ENCODE data around the gene CCND2.

GRCh38 chr12:4307593-4308333 lies 34.2 kb downstream of the CCND2 start:
- TF ChIP-seq ESRRA (CRISPR knock-in tag; IDR thresholded peaks at IDR 0.05; ENCODE audit: borderline replicate concordance) (no peak), FOXP1 (CRISPR knock-in tag; IDR thresholded peaks at IDR 0.05; ENCODE audit: borderline replicate concordance) (0 out of 2 replicates have a peak, but pooled peaks have one; percentile 26), CTCF (IDR thresholded peaks at IDR 0.05) (peak; percentile 58)
- TF ChIP-seq, protein P1, sequence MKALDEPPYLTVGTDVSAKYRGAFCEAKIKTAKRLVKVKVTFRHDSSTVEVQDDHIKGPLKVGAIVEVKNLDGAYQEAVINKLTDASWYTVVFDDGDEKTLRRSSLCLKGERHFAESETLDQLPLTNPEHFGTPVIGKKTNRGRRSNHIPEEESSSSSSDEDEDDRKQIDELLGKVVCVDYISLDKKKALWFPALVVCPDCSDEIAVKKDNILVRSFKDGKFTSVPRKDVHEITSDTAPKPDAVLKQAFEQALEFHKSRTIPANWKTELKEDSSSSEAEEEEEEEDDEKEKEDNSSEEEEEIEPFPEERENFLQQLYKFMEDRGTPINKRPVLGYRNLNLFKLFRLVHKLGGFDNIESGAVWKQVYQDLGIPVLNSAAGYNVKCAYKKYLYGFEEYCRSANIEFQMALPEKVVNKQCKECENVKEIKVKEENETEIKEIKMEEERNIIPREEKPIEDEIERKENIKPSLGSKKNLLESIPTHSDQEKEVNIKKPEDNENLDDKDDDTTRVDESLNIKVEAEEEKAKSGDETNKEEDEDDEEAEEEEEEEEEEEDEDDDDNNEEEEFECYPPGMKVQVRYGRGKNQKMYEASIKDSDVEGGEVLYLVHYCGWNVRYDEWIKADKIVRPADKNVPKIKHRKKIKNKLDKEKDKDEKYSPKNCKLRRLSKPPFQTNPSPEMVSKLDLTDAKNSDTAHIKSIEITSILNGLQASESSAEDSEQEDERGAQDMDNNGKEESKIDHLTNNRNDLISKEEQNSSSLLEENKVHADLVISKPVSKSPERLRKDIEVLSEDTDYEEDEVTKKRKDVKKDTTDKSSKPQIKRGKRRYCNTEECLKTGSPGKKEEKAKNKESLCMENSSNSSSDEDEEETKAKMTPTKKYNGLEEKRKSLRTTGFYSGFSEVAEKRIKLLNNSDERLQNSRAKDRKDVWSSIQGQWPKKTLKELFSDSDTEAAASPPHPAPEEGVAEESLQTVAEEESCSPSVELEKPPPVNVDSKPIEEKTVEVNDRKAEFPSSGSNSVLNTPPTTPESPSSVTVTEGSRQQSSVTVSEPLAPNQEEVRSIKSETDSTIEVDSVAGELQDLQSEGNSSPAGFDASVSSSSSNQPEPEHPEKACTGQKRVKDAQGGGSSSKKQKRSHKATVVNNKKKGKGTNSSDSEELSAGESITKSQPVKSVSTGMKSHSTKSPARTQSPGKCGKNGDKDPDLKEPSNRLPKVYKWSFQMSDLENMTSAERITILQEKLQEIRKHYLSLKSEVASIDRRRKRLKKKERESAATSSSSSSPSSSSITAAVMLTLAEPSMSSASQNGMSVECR (CRISPR knock-in tag; IDR thresholded peaks at IDR 0.05; ENCODE audit: borderline replicate concordance): no peak
